ENCODE results near the gene OMG.

OMG gene

GRCh38 chr17:31256936-31257335 is 40.1 kb downstream of the OMG start:
- no peak for DNase-seq

DNA sequence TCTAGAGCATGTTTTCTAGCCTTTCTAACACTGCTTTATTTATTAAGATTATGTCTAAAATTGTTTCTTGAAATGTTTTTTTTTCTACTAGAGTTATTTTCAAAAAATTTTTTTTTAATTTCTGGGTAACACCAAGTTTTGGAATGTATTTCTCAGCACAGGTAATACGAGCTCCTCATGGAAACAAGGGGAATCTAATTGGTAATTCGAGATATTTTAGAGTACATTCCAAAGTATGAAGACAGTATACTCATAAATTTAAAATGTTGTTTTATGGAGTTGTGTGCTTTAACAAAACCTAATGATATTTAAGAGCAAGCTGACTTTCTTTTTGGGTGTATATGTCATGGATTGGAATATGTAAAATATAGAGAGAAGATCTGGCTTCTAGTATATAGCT is 42.4 kb downstream of the OMG start:
- no peak for DNase-seq

DNA sequence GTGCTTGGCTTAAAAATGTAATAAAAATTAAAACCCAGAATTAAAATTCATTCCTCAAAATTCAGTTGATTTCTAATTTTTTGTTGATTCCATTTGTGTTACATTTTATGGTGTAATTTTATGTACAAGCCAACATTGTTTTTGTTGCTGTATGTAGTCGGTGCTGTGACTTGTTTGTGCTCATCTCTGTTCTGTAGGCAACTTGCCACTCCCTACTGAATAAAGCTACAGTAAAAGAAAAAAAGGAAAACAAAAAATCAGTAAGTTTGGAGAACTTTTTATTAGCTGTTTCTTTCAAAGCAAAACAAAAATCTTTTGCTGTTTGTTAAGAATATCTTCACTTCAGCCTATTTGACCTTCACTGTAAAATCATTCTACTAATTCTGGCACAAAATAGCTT is 44.3 kb downstream of the OMG start:
- DNase-seq = no peak

DNA sequence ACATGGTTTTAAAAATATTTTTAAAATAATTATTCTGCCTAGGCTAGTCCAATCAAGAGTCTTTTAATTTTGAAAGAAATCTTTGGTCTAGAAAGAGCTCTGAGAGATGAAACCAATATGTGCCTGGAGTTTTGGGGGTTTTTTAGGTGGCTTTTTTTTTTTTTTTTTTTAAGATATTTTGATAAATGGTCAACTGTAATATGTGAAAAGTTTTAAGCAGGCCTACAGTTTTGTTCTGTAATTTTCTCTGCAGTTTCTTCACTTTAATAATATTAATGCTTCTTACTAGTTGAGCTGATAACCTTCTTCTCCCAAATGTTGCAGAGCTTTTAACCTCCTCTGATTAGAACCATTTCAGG is 45.1 kb downstream of the OMG start:
- no peak for DNase-seq

DNA sequence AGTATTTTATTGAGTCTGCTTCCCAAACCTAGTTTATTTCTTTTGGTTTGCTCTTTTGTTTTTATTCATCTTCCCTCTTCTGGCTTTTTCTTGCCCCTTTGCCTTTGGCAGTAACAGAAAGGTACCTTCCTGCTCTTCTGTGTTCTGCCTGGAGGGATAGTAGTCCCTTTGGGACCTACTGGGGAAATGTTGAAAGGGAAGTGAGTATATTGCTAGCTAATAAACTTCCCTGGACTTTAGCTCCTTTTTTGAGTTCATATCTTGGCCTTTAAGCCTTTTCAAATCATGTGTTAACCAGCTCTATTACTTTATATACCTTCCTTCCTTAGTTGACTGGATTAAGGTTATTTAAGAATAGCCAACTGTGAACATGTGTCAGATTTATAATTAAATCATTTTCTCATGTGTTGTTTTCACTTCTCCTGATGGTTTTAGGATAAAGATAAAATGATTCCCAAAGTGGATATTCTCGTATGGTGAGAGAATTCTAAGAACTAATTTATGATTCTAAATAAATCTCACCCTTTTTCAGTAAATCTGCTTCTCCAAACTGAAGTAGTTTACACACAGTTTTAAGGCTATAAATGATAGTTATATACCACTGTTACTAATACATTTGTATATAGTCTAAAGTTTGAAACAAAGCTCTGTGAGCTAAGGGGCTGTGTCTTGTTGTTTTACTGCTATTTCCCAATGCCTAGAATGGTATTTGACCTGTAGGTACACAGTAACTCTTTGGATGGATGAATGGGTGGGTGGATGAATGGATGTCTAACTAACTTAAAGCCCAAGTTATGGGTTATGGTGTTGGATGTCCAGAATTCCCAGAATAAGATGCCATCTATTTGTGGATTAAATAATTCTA is 45.7 kb downstream of the OMG start:
- no peak for DNase-seq

DNA sequence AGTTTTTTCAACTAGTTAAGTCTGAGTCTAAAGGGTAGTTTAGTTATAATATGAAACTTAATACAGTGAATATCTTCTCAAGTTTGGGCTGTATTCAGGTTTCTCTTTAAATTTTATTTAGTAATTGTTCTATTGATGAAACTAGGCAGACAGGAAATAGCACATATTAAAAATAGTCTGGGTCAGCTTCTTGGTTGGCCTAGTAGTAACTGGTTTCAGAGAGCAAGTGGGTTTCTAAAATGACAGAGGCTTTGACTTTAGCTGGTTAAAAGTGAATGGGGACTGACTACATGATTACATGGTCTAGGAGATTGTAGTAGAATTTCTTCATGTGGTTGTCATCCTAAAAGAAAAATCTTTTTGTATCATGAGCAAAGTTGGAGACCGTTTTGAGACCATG is 46.8 kb downstream of the OMG start:
- DNase-seq = no peak

- DNase-seq = no peak
Observed at GRCh38 chr17:31249835-31250141, 47.3 kb downstream of the OMG start.

DNA sequence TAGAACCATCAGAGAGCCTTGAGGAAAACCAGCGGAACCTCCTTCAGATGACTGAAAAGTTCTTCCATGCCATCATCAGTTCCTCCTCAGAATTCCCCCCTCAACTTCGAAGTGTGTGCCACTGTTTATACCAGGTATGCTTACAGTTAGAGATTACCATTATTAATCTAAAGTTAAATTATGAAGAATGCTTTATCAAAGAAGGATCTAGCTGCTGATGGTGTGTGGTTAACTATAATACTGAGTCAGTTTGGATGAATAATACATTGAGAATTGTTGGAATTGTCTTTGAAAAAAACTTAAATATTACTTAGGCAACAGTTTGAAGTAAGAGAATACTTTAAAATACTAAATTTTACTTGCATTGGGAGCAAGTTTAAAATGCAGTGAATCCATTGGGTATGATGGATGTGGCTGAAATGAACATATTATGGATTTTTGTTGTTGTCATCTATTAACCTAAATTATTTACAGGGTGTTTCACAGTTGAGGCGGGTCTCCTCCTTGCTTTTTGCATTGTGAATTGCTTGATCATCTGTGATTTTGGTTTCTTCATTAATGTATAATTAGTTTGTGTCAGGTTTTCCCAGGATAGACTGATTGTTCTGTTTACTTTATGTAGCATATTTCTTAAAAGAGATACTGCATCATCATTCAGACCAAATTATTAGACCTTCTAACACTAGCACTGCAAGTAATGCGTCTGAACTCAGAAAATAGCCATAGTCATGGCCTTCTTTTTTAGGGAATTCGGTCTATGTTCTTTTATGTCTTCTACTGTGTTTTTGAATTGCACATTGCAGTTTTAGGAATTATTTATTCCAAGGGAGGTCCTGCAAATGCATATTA is 47.8 kb downstream of the OMG start:
- DNase-seq = no peak

Data from activated CD4-positive, alpha-beta T cell treated with anti-CD3 and anti-CD28 coated beads, Interleukin-2, Interleukin-6, amounts not matched to agents 100 ng/mL and 50 ng/mL, durations not matched to agents 16 hours and 8 hours (primary cell).